ENCODE data around the gene LYZL1.

DNA sequence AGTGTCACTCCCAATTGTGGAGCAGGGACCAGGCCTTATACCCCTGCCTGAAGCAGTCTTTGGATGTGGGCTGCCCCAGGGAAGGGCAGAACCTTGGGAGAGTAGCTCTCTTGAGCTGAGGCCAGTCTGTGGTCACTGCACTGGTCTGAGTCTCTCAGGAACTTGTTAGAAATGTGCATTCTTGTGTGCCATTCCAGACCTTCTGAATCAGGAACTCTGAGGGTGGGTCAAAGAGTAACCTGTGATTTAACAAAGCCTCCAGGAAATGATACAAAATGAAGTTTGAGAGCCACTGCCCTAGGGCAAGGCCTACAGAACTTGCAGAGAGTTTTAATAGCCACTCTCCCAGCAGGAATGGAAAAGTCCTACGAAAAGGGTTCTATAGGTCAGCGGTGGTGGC is 68.1 kb downstream of the LYZL1 start:
- TF ChIP-seq, protein P1, sequence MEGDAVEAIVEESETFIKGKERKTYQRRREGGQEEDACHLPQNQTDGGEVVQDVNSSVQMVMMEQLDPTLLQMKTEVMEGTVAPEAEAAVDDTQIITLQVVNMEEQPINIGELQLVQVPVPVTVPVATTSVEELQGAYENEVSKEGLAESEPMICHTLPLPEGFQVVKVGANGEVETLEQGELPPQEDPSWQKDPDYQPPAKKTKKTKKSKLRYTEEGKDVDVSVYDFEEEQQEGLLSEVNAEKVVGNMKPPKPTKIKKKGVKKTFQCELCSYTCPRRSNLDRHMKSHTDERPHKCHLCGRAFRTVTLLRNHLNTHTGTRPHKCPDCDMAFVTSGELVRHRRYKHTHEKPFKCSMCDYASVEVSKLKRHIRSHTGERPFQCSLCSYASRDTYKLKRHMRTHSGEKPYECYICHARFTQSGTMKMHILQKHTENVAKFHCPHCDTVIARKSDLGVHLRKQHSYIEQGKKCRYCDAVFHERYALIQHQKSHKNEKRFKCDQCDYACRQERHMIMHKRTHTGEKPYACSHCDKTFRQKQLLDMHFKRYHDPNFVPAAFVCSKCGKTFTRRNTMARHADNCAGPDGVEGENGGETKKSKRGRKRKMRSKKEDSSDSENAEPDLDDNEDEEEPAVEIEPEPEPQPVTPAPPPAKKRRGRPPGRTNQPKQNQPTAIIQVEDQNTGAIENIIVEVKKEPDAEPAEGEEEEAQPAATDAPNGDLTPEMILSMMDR (conservative IDR thresholded peaks at IDR 0.05; ENCODE audit: low read length), result no peak
- TF ChIP-seq EZH2phosphoT487 (IDR thresholded peaks at IDR 0.05; ENCODE audit: borderline replicate concordance), result no peak

Data from Loucy (cell line).